NCI-H2107 treated with DMSO at 0.1 percent for 48 hours (cell line): ENCODE results near the gene TRIM62.
A peak's percentile ranks its signal among the peaks of the same experiment; 100 is the strongest.
"Not testable (repeated sequence)": the region's sequence is repeated elsewhere in the genome, so short reads cannot be mapped to it uniquely, and the experiment has no call there.

Experiments used
- DNase-seq: peaks from one replicate; lab custom pipeline; 2025; ENCODE audit not compliant: unreplicated experiment; lab: John Stamatoyannopoulos, UW

Gene TRIM62

DNA sequence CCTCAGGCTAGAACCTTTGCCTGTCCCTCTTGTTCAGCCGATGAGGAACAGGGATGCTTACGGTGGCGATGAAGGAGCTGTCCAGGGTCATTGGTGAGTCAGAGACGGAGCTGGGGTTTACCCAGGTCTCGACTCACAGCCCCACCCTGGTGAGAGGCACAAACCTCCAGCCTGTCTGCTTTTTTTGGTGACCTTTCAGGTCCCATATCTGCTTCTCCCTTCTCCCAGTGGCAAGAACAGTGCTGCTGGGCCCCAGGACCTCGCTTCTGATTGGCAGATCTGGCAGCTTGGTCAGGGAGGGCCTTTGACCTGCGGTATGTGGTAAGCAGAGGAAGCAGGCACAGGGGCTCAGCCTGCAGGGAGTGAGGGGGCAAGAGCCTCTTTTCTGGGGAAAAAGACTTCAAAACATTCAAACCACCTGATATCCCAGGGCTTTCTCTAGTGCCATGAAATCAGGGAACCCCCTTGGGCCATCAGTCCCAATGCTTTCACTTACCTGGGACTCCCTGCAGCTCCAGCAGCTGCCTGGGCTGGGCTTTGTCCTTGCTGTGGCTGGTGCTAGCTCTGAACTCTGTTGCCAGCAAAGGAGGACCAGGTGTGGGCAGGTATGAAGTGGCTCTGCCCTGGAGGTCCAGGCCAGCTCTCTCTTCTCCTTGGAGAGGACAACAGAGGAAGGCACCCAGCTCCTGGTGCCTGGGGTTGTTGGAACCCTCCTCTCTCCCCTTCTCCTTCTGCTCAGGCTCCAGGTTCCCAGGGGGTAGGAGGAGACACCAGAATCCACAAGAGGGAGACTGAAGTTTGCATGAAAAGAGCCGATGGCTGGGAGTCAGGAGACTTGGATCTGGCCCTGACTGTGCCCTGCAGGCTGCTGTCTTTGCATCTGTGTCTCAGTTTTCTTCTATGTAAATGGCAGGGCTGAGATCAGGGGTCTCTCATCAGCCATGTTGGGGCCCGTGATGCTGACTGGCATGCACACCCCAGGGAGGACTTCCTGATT lies 41.4 kb downstream of the TRIM62 start:
- peak; percentile 77 for DNase-seq

DNA sequence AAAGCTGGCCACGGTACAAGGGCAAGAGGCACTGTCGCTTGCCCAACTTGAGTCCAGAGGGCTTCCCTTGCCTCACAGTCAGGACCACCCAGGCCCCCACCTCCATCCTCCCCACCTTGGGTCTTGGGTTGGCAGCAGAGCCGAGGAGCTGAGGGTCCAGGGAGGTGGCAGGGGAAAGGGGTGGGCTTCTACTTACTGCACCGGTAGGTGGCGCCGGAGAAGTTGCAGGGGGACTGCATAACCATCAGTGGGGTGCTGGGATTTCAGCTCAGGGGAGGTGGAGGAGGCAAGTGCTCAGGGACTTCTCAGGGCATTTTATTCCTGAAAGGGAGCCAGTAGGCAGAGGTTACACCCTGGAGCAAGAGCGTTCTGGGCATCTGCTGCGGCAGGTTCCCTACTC lies 44.0 kb downstream of the TRIM62 start:
- DNase-seq: no peak

DNA sequence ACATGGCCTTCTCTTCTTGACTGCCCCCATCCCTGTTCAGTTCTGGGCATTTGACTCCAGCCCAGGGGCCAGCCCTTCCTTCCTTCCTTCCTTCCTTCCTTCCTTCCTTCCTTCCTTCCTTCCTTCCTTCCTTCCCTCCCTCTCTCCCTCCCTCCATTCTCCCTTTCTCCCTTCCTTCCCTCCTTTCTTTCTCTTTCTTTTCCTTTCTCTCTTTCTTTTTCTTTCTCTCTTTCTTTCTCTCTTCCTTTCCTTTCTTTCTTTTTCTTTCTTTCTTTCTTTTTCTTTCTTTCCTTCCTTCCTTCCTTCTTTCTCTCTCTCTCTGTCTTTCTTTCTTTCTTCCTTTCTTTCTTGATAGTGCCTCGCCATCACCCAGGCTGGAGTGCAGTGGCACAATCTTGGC lies 45.8 kb downstream of the TRIM62 start:
- DNase-seq: not testable (repeated sequence)

- DNase-seq: no peak
Measured at GRCh38 chr1:33133478-33134105, 48.3 kb downstream of the TRIM62 start.

- no peak for DNase-seq
Measured at GRCh38 chr1:33132549-33132948, 49.3 kb downstream of the TRIM62 start.

DNA sequence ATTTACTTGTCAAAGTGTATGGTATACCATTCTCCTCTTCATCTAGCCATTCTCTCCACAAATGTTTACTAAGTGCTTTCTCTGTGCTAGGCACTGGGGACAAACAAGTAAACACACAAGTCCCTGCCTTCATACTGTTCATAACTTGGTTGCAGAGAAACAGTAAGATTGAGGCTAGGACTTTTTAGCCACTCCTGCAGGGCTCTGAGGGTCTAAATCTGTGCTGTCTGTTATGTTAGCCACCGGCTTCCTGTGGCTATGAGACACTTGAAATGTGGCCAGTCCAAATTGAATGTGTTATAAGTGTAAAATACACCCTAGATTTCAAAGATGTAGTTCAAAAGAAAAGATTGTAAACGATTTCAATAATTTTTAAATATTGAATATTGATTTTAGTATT lies 50.7 kb downstream of the TRIM62 start:
- no peak for DNase-seq

DNA sequence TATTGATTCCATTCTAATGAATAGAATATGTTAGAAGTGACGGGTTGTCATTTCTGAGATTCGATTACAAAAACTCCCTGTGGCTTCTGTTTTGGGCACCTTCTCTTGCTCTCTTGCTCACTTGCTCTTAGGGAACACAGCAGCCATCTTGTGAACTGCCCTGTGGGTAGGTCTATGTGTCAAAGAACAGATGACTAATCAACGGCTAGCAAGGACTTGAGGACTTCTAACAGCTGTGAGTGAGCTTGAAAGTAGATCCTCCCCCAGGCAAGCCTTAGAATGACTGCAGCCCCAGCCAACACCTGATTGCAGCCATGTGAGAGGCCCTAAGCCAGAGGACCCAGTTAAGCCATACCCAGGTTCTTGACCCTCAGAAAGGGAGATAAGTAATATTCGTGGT lies 51.5 kb downstream of the TRIM62 start:
- no peak for DNase-seq

DNA sequence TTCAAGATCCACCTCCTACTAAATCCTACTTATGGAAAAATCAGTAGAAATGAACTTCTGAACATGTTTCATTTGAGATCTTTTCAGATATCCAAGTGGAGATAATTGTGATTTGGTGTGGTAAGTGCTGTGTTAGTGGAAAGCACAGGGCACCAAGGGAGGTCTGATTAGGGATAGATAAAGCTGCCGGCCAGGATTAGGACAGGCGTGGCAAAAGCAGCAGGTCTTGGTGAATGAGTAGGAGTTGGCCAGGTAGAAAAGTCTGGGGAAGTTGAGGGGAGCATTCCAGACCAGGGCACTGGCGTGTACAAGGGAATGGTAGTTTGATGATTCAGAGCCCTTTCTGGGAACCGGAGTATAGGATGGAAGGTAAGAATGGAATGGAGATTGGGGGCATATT lies 53.1 kb downstream of the TRIM62 start:
- DNase-seq: no peak

GRCh38 chr1:33127001-33127823 lies 54.6 kb downstream of the TRIM62 start:
- peak; percentile 99 for DNase-seq

- no peak for DNase-seq
Measured at GRCh38 chr1:33126411-33127000, 55.3 kb downstream of the TRIM62 start.

DNA sequence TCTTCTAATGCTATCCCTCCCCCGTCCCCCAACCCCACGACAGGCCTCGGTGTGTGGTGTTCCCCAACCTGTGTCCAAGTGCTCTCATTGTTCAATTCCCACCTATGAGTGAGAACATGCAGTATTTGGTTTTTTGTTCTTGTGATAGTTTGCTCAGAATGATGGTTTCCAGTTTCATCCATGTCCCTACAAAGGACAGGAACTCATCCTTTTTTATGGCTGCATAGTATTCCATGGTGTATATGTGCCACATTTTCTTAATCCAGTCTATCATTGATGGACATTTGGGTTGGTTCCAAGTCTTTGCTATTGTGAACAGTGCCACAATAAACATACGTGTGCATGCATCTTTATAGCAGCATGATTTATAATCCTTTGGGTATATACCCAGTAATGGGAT lies 57.2 kb downstream of the TRIM62 start:
- not testable (repeated sequence) for DNase-seq

DNA sequence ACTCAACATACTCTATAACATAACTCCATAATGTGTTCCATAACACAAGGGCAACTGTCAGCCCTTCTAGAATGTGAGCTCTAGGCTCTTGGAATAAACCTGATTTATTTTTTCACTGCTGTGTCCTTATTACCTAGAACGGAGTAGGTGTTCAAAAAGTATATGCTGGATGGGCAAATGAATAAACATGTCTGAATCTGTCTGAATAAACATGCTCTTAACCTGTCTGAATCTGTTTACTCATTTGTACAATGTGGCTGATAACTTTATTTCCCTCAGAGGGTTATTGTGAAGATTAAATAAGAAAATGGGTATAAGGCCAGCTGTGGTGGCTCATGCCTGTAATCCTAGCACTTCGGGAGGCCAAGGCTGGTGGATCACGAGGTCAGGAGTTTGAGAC lies 58.6 kb downstream of the TRIM62 start:
- no peak for DNase-seq

DNA sequence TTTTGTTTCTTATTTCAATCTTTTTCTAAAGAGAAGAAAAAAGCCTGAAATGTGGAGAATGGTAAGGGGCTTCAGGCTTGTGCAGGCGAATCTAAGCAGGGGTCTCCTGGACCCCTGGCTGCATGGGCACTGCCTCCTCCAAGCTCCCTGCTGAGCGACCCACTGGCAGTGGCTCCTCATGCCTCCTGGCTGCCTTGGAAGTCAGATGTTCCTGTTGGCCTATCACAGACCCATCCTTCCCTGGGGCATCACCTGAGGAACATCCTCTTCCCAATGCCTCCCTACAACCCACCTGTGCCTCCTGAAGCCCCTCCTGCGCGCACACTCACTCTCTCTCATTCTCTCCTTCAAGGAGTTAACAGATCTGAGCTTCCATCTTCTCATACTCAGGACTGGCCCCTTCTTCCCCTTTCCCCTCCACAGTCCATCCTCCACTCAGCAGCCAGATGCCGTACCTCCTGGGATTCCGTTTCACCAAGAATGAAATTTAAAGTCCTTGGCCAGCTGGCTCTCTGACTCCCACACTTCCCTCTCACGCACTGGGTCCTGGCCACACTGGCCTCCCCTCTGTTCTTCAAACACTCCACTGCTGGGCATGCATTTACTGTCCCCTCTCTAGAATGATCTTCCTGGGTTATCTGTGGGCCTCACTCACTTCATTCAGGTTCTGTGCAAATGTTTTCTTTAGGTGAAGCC lies 59.2 kb downstream of the TRIM62 start:
- DNase-seq: no peak

- no peak for DNase-seq
Measured at GRCh38 chr1:33121728-33122127, 60.1 kb downstream of the TRIM62 start.

DNA sequence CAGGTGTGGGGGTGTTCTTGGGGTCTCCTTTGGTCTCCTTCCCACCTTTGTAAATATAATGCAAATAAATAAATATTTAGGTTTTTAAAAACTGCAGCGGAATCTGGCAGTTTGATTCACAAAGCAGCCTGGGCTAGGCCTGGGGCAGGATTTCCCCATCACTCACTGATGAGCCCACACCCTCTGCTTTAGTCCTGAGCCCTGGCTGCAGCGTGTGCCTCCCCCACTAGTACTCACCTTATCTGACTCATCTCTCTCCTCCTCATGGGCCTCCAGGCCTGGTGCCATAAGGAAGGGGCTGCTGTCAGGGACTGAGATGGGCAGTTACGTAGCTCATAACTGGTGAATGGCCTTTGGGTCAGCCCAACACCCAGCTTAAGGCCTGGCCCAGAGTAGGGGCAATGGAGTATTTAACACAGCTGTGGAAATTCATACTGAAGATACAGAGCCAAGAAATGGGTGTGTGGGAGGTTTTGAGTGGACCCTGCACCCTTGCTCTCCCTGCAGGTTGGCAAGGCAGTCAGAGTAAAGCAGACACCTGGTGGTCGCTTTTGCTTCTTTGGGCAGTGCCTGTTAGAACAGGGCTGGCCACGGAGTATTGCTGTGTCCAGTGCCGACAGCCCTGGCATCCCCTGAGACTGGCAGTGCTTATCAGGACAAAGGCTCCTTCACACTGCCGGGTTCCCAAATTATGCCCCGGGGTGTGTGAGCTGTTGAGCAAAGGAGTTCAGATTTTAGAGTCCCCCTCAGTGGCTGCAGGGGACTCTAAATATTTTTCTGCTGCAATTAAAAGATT lies 61.2 kb downstream of the TRIM62 start:
- DNase-seq: no peak

DNA sequence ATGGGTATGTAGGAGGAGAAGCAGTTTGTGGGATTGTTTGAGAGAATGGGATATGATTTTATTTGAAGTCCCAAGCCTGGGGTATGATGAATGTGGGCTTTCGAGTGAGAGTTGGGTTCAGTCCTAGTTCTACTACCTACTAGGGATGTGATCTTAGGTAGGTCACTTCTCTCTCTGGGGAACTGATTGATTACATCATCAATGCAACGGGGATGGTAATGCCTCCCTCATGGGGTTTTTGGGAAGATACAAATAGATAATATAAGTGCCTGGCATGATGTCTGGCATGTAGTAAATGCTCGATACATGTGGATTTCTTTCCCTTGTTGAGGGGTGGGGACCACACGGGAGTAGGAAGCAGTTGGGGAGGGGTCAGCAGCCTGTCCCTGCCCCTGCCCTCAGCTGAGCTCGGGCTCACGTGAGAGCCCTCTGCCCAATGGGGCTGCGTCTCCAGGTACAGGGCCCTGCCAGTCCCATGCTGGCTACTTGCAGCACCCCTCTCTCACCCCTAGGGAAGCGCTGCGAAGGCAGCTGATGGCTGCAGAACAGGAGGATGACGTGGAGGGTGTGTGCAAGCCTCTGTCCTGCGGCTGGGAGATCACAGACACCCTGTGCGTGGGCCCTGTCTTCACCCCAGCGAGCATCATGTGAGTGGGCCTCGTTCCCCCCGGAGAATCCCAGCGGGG lies 62.2 kb downstream of the TRIM62 start:
- DNase-seq: no peak

- DNase-seq: no peak
Measured at GRCh38 chr1:33119050-33119449, 62.8 kb downstream of the TRIM62 start.

DNA sequence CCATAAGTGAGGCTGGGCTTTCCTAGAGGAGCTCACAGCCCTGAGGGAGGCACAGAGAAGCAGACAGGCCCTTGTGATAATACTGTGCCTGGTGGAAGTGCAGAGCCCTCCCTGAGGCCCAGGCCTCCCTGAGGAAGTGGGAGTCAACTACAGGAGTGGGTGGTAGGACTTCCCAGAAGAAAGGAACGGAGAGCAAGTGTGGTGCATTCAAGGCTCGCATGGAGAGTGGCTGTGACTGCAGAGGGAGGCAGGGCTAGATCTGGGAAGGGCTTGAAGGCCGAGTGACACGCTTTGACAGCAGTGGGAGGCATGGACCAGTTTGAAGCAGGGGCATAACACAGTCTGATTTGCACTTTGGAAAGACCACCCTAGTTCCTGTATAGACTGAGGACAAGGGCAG lies 63.6 kb downstream of the TRIM62 start:
- DNase-seq: no peak

DNA sequence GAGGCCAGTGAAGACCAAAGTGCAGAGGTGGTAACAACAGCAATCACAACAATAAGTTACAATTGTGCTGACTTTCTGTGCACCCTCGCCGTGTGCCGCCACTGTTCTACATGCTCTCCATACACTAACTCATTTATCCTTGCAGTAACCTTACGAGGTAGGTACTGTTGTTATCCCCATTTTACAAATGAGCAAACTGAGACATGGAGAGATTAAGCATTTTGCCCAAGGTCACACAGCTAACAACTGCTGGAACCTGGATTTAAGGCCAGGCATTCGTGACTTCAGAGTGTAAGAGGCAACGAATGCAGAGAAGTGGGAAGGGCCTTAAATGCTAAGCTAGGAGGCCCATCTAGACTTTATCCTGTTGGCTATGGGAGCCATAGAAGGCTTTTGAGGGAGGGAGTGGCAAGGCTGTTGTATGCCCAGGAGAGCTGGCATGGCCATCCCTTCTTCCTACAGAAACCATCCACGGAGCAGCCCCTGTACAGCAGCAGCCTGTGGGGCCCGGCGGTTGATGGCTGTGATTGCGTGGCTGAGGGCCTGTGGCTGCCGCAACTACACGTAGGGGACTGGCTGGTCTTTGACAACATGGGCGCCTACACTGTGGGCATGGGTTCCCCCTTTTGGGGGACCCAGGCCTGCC lies 64.3 kb downstream of the TRIM62 start:
- DNase-seq: no peak
